Measurements from ENCODE around the gene CTNNB1.

DNA sequence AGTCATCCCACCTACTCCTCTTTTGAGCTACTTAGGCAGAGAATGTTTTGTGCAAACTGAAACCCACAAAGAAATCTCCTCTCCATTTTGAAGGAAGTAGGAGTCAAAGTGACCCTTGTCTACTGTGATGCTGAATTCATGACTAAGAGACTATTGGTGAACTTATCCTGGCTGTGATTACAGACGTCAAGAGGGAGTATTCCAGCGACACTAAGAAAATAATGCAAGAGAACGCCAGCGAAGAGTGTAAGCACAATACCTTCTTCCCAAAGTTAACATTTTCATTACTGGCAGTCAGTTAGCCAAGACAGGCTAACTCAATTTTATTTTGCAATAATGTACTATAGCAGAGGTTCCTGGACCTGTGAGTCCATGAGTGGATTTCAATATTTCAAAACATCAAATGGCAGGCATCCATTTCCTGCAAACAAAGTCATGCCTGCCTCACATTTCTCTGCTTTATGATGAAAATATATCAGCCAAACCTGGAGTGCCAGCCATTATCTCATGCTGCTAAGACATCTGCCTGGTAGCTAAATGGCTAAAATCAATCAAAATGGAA lies 59.0 kb downstream of the CTNNB1 start:
- TF ChIP-seq EZH2 (IDR thresholded peaks at IDR 0.05; ENCODE audit: borderline replicate concordance, low read length), result no peak
- TF ChIP-seq, protein P1, sequence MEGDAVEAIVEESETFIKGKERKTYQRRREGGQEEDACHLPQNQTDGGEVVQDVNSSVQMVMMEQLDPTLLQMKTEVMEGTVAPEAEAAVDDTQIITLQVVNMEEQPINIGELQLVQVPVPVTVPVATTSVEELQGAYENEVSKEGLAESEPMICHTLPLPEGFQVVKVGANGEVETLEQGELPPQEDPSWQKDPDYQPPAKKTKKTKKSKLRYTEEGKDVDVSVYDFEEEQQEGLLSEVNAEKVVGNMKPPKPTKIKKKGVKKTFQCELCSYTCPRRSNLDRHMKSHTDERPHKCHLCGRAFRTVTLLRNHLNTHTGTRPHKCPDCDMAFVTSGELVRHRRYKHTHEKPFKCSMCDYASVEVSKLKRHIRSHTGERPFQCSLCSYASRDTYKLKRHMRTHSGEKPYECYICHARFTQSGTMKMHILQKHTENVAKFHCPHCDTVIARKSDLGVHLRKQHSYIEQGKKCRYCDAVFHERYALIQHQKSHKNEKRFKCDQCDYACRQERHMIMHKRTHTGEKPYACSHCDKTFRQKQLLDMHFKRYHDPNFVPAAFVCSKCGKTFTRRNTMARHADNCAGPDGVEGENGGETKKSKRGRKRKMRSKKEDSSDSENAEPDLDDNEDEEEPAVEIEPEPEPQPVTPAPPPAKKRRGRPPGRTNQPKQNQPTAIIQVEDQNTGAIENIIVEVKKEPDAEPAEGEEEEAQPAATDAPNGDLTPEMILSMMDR (IDR thresholded peaks at IDR 0.05; ENCODE audit: low read length), result no peak
